GM10266 (cell line): ENCODE data around the gene AZGP1.

Experiments used
- DNase-seq: peaks from one replicate; pipeline ENCODE4 v3.0.0; 2012; ENCODE audit errors: extremely low spot score
- CTCF ChIP-seq: IDR thresholded peaks from 2 replicates; pipeline ENCODE4 v1.5.1; 2012; ENCODE audit warnings: mild to moderate bottlenecking, low read depth; ENCODE audit not compliant: control insufficient read depth, insufficient read depth; ENCODE audit errors: missing control alignments

Gene AZGP1

GRCh38 chr7:99927536-99927935 is 48.3 kb downstream of the AZGP1 start:
- DNase-seq: no peak
- no peak for TF ChIP-seq CTCF

GRCh38 chr7:99926321-99926720 is 49.5 kb downstream of the AZGP1 start:
- no peak for TF ChIP-seq CTCF
- no peak for DNase-seq

- no peak for TF ChIP-seq CTCF
- DNase-seq: no peak
These were observed 52.6 kb downstream of the AZGP1 start for GRCh38 chr7:99923200-99923599.

- DNase-seq: no peak
These were observed 55.7 kb downstream of the AZGP1 start for GRCh38 chr7:99920149-99920548.

GRCh38 chr7:99919814-99920112 is 56.1 kb downstream of the AZGP1 start:
- no peak for TF ChIP-seq CTCF
- DNase-seq: no peak

More at GRCh38 chr7:99920149-99920548, 55.7 kb downstream of the AZGP1 start:
- TF ChIP-seq CTCF: no peak

GRCh38 chr7:99918959-99919813 is 56.6 kb downstream of the AZGP1 start, which contains the start of gene TRIM4:
TSS of gene TRIM4 (minus strand) at chr7:99919530. CDS start at chr7:99919401, 129 bp downstream.
- DNase-seq: peak; percentile 95
- TF ChIP-seq CTCF: peak; percentile 38
